Endodermal cell (in vitro differentiated cells): ENCODE measurements around the gene PLD6. TPM values are rescaled to one million over a fixed set of nuclear protein-coding genes. Genes with fewer than 3 reads are reported as not detected.

Source experiments
- DNase-seq: peaks from one replicate; pipeline ENCODE4 v3.0.0-alpha.2; 2017
- H3K27ac ChIP-seq: 2 replicates; pipeline ENCODE4 v1.5.1; 2013; ENCODE audit warnings: mild to moderate bottlenecking, low read depth, low read length, moderate library complexity
- H3K27me3 ChIP-seq: 2 replicates; pipeline ENCODE4 v1.6.1; 2013; ENCODE audit warnings: mild to moderate bottlenecking, low read length, moderate library complexity; ENCODE audit not compliant: insufficient read depth, control insufficient read depth, poor library complexity, severe bottlenecking
- H3K36me3 ChIP-seq: 2 replicates; pipeline ENCODE4 v1.7.0; 2013; ENCODE audit warnings: mild to moderate bottlenecking, low read length, moderate library complexity; ENCODE audit not compliant: control insufficient read depth, insufficient read depth
- H3K4me1 ChIP-seq: one replicate; pipeline ENCODE4 v1.7.0; 2013; ENCODE audit warnings: low read length; ENCODE audit not compliant: control insufficient read depth, insufficient read depth
- H3K4me3 ChIP-seq: 2 replicates; pipeline ENCODE4 v1.5.1; 2013; ENCODE audit warnings: mild to moderate bottlenecking, low read length, moderate library complexity
- H3K9ac ChIP-seq: 2 replicates; pipeline ENCODE4 v1.6.1; 2013; ENCODE audit warnings: mild to moderate bottlenecking, low read length, moderate library complexity; ENCODE audit not compliant: poor library complexity, severe bottlenecking; ENCODE audit errors: extremely low read depth
- H3K9me3 ChIP-seq: 2 replicates; pipeline ENCODE4 v1.6.1; 2013; ENCODE audit warnings: mild to moderate bottlenecking, low read length, moderate library complexity; ENCODE audit not compliant: control insufficient read depth
- H3K27ac Mint-ChIP-seq: 2 replicates; pipeline ENCODE4 v1.8.0; 2020; ENCODE audit warnings: mixed read lengths
- H3K27me3 Mint-ChIP-seq: 2 replicates; pipeline ENCODE4 v1.8.0; 2021; ENCODE audit warnings: mild to moderate bottlenecking, mixed read lengths; ENCODE audit not compliant: insufficient read depth
- H3K36me3 Mint-ChIP-seq: 2 replicates; pipeline ENCODE4 v1.8.0; 2020; ENCODE audit warnings: low read depth, mixed read lengths
- H3K4me1 Mint-ChIP-seq: 2 replicates; pipeline ENCODE4 v1.8.0; 2020; ENCODE audit warnings: mixed read lengths
- H3K4me3 Mint-ChIP-seq: 2 replicates; pipeline ENCODE4 v1.8.0; 2020; ENCODE audit warnings: mild to moderate bottlenecking, moderate library complexity, mixed read lengths
- H3K9me3 Mint-ChIP-seq: 2 replicates; pipeline ENCODE4 v1.8.0; 2020; ENCODE audit warnings: mild to moderate bottlenecking, mixed read lengths
- WGBS, 2 experiments: methylation state at CpG; one replicate each; pipeline versions ENCODE4 v1.1.5 to v1.1.7; 2013; ENCODE audit warnings: missing lambda C conversion rate in 2 of 2, mixed read lengths in 1 of 2; ENCODE audit not compliant: insufficient coverage in 1 of 2, insufficient read length in 1 of 2; 5-methylcytosine and 5-hydroxymethylcytosine counted together
- total RNA-seq, 2 donors: library from RNA; stranded (reverse); fragmentation: NEBNext Ultra II Directional in 1 of 2; extraction: Animal tissue kit (Norgen Biotek cat#: 25700) in 1 of 2; gene quantifications; 2 replicates in 1 of 2; 3 replicates in 1 of 2; pipeline ENCODE4 v1.2.1, GENCODE V29; 2021
- TF ChIP-seq, protein P1 (sequence below): fragments of 200-600 bp; sonication (generic); conservative IDR thresholded peaks from 2 replicates; pipeline ENCODE4 v1.5.0; 2021; ENCODE audit warnings: antibody characterized with exemption, mild to moderate bottlenecking

The PLD6 gene
- total RNA-seq, 2 donors from 2014 or later = 0.42 to 1.5 TPM

DNA sequence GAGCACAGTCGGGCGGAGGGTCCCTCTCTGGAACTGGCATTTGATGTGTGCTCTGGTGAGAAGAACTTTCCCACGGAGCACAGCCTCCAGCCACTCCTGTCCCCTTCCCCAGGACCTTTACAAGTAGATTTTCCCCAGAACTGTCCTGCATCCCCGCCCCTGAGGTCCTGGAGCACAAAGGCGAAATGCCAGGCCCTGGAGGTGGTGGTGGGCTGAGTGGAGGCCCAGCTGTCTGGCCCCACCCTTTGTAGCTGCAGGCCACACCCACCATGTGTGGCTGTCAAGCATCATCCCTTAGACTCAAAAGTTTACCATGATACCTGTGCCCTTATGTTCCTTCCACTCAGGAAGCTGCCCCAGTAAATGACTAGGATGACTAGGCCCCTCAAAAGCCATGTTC, 37.7 kb downstream of the PLD6 start:
- WGBS, 2 experiments = 90 to 93% methylated on average over 2 to 5 of the region's 5 CpGs
- H3K9me3 Mint-ChIP-seq = no peaks in the 10 kb centered on the region
- no peaks in the 10 kb centered on the region for H3K9me3 ChIP-seq
- no peaks in the 10 kb centered on the region for H3K27me3 Mint-ChIP-seq
- DNase-seq = no peak
- H3K36me3 ChIP-seq = peaks cover 28% of the 10 kb centered on the region
- peaks cover 51% of the 10 kb centered on the region for H3K36me3 Mint-ChIP-seq
- no peaks in the 10 kb centered on the region for H3K27me3 ChIP-seq
- no peak overlapping the region for H3K4me3 ChIP-seq
- TF ChIP-seq, protein P1, sequence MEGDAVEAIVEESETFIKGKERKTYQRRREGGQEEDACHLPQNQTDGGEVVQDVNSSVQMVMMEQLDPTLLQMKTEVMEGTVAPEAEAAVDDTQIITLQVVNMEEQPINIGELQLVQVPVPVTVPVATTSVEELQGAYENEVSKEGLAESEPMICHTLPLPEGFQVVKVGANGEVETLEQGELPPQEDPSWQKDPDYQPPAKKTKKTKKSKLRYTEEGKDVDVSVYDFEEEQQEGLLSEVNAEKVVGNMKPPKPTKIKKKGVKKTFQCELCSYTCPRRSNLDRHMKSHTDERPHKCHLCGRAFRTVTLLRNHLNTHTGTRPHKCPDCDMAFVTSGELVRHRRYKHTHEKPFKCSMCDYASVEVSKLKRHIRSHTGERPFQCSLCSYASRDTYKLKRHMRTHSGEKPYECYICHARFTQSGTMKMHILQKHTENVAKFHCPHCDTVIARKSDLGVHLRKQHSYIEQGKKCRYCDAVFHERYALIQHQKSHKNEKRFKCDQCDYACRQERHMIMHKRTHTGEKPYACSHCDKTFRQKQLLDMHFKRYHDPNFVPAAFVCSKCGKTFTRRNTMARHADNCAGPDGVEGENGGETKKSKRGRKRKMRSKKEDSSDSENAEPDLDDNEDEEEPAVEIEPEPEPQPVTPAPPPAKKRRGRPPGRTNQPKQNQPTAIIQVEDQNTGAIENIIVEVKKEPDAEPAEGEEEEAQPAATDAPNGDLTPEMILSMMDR = no peak
- peaks cover 11% of the 10 kb centered on the region for H3K4me1 ChIP-seq
- peak overlapping the region; percentile 21 for H3K27ac Mint-ChIP-seq
- no peak overlapping the region for H3K27ac ChIP-seq
- no peak overlapping the region for H3K9ac ChIP-seq
- H3K4me3 Mint-ChIP-seq = no peak overlapping the region
- peaks cover 5% of the 10 kb centered on the region for H3K4me1 Mint-ChIP-seq

DNA sequence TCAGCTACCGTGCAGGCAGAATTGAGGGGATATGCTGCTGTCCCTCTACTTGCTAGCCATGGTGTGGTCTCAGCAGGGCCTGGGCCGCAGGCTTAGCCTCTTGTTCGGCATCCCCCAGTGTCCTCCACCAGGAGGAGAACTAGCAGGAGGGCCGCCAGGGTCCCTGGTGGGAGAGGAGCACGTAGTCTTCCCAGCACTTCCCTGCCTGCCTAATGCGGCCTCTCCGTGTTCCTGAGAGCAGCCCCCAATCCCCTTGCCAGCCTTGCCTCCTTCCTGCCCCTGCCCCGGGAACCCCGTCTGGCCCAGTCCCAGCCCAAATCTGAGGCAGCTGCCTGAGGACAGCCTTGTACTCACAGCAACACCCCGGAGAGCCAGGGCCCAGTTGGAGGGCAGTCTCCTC, 38.1 kb downstream of the PLD6 start:
- no peak overlapping the region for H3K4me3 ChIP-seq
- H3K27me3 Mint-ChIP-seq = no peaks in the 10 kb centered on the region
- no peak overlapping the region for H3K4me3 Mint-ChIP-seq
- peaks cover 28% of the 10 kb centered on the region for H3K36me3 ChIP-seq
- H3K4me1 ChIP-seq = peaks cover 11% of the 10 kb centered on the region
- peak overlapping the region; percentile 21 for H3K27ac Mint-ChIP-seq
- H3K4me1 Mint-ChIP-seq = peaks cover 5% of the 10 kb centered on the region
- no peaks in the 10 kb centered on the region for H3K27me3 ChIP-seq
- H3K9me3 Mint-ChIP-seq = no peaks in the 10 kb centered on the region
- H3K36me3 Mint-ChIP-seq = peaks cover 51% of the 10 kb centered on the region
- no peaks in the 10 kb centered on the region for H3K9me3 ChIP-seq
- 92 to 95% methylated on average over 6 to 10 of the region's 10 CpGs for WGBS, 2 experiments
- H3K9ac ChIP-seq = no peak overlapping the region
- DNase-seq = no peak
- H3K27ac ChIP-seq = no peak overlapping the region
- TF ChIP-seq, protein P1 = peak; percentile 19

DNA sequence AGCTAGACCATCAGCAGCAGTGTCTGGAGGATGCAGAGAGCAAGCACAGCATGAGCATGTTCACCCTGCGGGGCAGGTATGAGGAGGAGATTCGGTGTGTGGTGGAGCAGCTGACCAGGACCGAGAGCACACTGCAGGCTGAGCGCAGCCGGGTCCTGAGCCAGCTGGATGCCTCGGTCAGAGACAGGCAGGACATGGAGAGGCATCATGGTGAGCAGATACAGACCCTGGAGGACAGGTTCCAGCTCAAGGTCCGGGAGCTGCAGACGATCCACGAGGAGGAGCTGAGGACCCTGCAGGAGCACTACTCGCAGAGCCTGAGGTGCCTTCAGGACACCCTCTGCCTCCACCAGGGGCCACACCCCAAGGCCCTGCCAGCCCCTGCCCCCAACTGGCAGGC, 38.8 kb downstream of the PLD6 start:
- Mint-ChIP-seq H3K27me3 (no peaks in the 10 kb centered on the region), H3K4me3 (no peak overlapping the region), H3K36me3 (peaks cover 53% of the 10 kb centered on the region), H3K27ac (peak overlapping the region; percentile 38), H3K4me1 (peaks cover 3% of the 10 kb centered on the region), H3K9me3 (no peaks in the 10 kb centered on the region)
- WGBS, 2 experiments = 94 to 100% methylated on average over 7 to 10 of the region's 10 CpGs
- Histone ChIP-seq H3K4me3 (no peak overlapping the region), H3K27me3 (no peaks in the 10 kb centered on the region), H3K36me3 (peaks cover 25% of the 10 kb centered on the region), H3K27ac (no peak overlapping the region), H3K9ac (no peak overlapping the region), H3K4me1 (peaks cover 11% of the 10 kb centered on the region), H3K9me3 (no peaks in the 10 kb centered on the region)
- TF ChIP-seq, protein P1 = no peak
- DNase-seq = no peak
